DMS 273 treated with DMSO at 0.1 percent for 48 hours (cell line): Measurements from ENCODE around the gene CD68.

ENCODE experiments used
- DNase-seq: peaks from one replicate; lab custom pipeline; 2025; lab: John Stamatoyannopoulos, UW

CD68 gene

GRCh38 chr17:7559320-7560171 lies 19.9 kb upstream of the CD68 start:
- no peak for DNase-seq

- DNase-seq, result no peak
These were observed 19.0 kb upstream of the CD68 start for GRCh38 chr17:7560172-7561027.

- DNase-seq, result peak; percentile 48
These were observed 18.3 kb upstream of the CD68 start for GRCh38 chr17:7561028-7561575.

- no peak for DNase-seq
These were observed 17.7 kb upstream of the CD68 start, which contains the start of gene SENP3 for GRCh38 chr17:7561589-7562207. TSS of gene SENP3 (plus strand) at chr17:7561919. CDS start at chr17:7563077, 1,158 bp downstream.

DNA sequence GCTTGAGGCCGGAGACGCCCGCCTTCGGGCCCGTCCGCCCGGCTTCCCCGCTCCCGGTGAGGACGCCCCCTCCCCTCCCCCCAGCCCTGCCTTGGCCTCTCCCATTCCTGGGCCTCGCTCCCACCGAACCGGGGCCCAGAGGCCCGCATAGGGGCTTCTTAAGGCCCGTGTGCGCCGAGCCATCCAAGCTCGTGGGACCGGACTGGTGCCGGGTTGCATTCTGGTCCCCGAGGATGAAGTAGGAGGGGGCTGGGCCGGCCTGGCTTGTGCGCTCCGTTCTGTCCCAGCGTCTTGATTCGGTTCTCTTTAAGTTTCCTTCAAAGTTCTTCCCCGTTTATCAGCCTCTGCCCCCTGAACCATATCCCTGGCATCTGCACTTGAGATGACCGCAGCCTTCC lies 17.2 kb upstream of the CD68 start:
- DNase-seq, result no peak

GRCh38 chr17:7563115-7563869 lies 16.1 kb upstream of the CD68 start:
- DNase-seq, result no peak

DNA sequence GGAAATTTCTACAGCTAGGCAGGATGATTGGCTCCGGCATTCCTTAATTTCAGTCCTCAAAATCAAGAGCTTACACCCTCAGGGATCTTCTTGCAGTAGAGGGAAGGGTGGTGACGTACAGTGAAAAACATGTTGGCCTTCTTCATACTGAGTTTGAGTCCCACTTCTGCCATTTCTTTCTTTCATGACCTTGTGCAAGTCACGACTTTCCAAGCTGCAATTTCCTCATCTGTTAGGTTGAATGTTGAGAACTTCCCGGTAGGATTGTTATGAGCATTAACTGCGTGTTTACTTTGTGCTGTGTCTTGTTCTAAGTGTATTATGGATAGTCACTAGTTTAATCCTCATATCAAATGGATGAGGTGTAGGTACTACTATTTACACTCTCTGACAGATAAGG lies 9.9 kb upstream of the CD68 start:
- no peak for DNase-seq

GRCh38 chr17:7570351-7570750 lies 9.1 kb upstream of the CD68 start:
- no peak for DNase-seq

DNA sequence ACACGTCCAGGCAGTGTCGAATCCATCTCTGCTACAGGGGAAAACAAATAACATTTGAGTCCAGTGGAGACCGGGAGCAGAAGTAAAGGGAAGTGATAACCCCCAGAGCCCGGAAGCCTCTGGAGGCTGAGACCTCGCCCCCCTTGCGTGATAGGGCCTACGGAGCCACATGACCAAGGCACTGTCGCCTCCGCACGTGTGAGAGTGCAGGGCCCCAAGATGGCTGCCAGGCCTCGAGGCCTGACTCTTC lies 7.2 kb upstream of the CD68 start:
- peak; percentile 94 for DNase-seq

DNA sequence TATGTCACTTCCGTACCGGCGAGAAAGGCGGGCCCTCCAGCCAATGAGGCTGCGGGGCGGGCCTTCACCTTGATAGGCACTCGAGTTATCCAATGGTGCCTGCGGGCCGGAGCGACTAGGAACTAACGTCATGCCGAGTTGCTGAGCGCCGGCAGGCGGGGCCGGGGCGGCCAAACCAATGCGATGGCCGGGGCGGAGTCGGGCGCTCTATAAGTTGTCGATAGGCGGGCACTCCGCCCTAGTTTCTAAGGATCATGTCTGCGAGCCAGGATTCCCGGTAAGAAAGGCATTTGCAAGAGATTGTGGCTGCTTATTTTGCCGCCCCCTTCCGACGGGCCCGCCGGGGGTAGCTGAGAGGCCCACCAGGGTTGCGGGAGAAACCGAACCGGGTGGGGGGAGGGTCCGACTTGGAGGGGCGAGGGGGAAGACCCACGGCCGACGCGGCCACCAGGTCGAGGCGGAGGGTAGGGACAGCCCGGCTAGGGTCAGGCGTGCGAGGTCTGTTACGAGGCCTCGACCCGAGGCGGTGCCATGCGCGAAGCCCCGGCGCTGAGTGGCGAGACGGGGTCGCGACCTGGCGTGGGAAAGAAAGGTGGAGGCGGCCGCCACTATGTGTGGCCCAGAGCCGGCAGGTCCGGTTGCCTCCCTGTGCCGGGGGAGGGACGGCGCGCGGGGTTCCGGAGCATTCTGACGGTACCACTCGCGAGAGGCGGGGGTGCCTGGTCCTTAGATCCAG lies 6.7 kb upstream of the CD68 start:
- DNase-seq, result no peak

DNA sequence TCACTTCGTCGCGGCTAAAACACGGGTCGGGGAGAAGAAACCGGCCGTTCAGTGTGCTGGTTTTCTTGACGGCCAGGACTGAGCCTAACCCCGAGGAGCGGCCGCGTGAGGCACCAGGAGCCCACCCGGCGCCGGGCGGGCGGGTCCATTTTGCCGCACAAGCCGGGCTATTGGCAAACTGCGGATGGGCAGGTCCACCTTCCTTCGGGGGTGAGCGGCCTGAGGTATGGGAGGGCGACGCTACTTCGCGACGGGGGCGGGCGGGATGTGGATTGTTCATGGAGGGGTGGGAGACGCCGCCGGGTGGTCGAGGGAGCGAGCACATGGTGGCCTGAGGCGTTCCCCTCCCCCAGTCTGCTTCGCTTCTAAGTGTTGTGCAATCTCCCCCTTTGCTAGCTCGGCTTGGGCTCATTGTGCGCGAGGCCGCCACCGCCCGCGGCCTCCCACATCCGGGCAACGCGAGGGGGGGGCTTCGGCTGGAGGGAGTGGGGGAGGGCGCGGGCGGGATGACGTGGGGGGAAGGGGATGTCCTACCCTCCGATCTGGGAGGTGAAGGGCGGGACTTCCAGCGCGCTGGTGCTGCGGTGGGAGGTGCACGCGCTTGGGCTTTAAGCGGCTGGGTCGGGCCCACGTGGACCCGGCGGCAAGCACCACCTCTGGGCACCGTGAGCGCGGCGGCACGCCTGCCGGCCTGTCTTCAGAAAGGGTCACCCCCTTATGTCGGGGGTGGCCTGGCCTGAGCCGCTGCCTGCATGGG lies 5.9 kb upstream of the CD68 start:
- no peak for DNase-seq

DNA sequence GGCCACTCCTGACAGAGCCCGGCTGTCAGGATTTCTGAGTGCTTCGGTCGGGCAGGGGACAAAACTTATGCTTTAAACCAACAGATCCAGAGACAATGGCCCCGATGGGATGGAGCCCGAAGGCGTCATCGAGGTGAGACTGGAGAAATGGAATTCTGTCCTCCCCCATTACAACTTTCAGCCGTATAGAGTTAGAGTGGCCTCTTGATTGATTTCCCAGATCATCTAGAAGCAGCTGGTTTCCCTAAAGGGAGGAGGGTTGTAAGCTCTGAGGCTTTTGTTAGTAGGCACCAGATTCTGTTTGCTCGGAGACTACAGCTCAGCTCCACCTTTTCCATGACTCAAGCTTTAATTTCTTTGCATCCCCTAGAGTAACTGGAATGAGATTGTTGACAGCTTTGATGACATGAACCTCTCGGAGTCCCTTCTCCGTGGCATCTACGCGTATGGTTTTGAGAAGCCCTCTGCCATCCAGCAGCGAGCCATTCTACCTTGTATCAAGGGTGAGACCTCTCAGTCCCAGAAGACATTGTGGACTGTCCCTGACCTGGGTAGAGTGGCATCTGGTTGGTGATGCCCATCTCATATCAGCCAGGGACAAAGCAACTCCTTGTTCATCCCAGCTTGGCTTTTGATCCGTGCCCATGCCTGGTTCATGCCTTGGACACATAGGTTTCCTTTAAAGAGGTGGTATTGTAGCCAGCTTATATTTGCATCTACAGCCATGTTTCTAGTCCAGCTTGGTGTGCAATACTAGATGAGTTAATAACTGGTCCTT lies 5.1 kb upstream of the CD68 start:
- no peak for DNase-seq

GRCh38 chr17:7575481-7575883 lies 4.0 kb upstream of the CD68 start:
- DNase-seq, result no peak

- no peak for DNase-seq
These were observed 3.5 kb upstream of the CD68 start for GRCh38 chr17:7575959-7576358.

DNA sequence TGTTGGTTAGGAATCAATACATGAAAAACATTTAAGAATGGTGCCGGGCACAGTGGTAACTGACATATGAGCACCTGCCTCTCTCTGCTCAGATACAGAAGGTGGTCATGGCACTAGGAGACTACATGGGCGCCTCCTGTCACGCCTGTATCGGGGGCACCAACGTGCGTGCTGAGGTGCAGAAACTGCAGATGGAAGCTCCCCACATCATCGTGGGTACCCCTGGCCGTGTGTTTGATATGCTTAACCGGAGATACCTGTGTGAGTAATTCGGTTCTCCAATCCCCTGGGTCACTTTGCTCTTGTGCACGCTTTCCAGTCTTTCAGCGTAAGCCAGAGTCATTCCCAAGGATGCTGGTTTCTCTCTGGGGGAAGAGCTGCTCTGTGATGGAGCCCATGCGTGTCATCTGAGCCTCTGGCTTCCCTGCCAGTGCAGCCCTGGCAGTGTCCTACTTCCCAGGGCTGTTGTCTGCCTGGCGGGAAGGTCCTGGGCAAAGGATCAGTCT lies 3.0 kb upstream of the CD68 start:
- DNase-seq, result no peak

DNA sequence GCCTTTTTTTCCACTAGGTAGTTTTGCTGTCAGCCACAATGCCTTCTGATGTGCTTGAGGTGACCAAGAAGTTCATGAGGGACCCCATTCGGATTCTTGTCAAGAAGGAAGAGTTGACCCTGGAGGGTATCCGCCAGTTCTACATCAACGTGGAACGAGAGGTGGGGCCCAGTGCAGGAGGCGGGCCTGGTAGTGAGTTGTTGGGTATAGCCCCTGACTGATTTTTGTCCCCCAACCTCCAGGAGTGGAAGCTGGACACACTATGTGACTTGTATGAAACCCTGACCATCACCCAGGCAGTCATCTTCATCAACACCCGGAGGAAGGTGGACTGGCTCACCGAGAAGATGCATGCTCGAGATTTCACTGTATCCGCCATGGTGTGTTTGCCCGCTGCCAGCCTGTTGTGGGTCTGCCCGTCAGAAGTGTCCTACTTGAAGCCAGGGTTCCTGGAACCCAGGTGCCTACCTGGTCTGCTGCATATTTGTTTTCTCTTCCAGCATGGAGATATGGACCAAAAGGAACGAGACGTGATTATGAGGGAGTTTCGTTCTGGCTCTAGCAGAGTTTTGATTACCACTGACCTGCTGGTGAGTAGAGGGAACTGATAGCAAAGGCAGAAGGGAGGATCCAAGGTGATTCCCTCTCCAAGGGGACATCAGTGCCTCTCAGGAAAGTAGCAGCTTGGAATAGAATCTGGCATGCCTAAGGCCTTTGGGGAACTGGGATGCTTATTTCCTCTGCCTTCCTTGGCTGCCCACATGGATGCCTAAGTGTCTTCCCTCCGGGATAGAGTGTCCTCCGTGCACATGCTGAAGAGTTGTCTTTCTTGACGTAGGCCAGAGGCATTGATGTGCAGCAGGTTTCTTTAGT lies 1.9 kb upstream of the CD68 start:
- DNase-seq, result no peak

- no peak for DNase-seq
These were observed 581 bp downstream of the CD68 start for GRCh38 chr17:7579834-7580603.
